IMR-90 (cell line): ENCODE data around the gene WDR17.

ENCODE experiments used
- BHLHE40 ChIP-seq: fragments of 150-350 bp; IDR thresholded peaks from 2 replicates; pipeline ENCODE4 v1.6.1; 2016; ENCODE audit warnings: mild to moderate bottlenecking, low read depth, low read length
- CTCF ChIP-seq: conservative IDR thresholded peaks from 2 replicates; pipeline ENCODE4 v1.5.1; 2012; ENCODE audit warnings: mild to moderate bottlenecking, low read depth, low read length, improper control_type of control experiment
- POLR2A ChIP-seq: IDR thresholded peaks from 2 replicates; pipeline ENCODE4 v1.6.1; 2012; ENCODE audit warnings: mild to moderate bottlenecking, low read depth, low read length
- RAD21 ChIP-seq: IDR thresholded peaks from 2 replicates; pipeline ENCODE4 v1.6.1; 2012; ENCODE audit warnings: low read length, improper control_type of control experiment
- RCOR1 ChIP-seq: IDR thresholded peaks from 2 replicates; pipeline ENCODE4 v1.6.1; 2012; ENCODE audit warnings: mild to moderate bottlenecking, low read length, improper control_type of control experiment; ENCODE audit not compliant: insufficient replicate concordance
- RFX5 ChIP-seq: IDR thresholded peaks from 2 replicates; pipeline ENCODE4 v1.8.0; 2012; ENCODE audit warnings: low read depth, mild to moderate bottlenecking, low read length, moderate library complexity
- SMC3 ChIP-seq: fragments of 150-350 bp; IDR thresholded peaks from 2 replicates; pipeline ENCODE4 v1.6.1; 2016; ENCODE audit warnings: low read depth, mild to moderate bottlenecking, antibody characterized with exemption, low read length, moderate library complexity

DNA sequence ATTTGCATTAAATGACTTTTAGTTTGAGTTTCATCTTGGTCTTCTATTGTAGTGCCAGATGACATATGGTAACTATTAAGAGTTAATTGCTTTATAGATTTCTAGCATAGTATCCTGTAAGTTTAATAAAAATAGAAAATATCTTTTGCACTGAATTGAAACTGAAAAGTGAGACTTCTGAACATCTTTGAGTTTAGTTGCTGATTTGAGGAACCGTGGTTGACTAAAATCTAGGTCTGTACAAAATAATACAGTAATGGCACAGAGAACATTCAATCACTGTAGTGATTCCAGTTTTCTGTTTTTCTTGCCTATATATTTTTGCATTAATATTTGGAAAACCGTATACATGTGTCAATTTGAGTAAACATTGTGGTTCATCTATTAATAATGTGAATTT lies 69.0 kb downstream of the WDR17 start:
- TF ChIP-seq CTCF (no peak), POLR2A (no peak), RCOR1 (no peak), RAD21 (no peak), SMC3 (no peak), BHLHE40 (no peak), RFX5 (no peak)
